ENCODE results near the gene FSHR.

FSHR gene

GRCh38 chr2:49111456-49111855 lies 42.9 kb downstream of the FSHR start:
- DNase-seq (ENCODE audit: low read depth): no peak

- DNase-seq (ENCODE audit: low read depth): no peak
Measured at GRCh38 chr2:49111006-49111405, 43.3 kb downstream of the FSHR start.

GRCh38 chr2:49110571-49110970 lies 43.7 kb downstream of the FSHR start:
- DNase-seq (ENCODE audit: low read depth): no peak

- DNase-seq (ENCODE audit: low read depth): no peak
Measured at GRCh38 chr2:49108851-49109250, 45.5 kb downstream of the FSHR start.

GRCh38 chr2:49108436-49108835 lies 45.9 kb downstream of the FSHR start:
- no peak for DNase-seq (ENCODE audit: low read depth)

DNA sequence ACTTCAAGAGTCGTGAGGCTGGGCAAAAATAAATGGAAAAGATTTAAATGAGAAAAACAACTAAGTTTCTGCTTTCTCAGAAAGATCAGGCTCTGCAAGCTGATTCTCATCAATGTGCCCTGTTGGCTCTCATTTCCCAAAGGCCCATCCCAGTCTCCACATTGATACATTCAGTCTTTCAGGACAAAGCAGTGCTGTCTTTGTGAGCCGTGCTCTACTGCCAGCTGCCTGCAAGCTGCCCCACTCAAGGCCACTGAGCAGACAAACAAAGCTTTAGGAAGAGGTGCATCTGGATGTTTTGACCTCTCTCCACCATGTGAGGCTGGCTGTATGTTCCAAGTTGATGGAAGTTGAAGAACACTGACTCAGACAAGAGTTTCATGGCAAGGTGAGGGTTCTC lies 48.8 kb downstream of the FSHR start:
- no peak for DNase-seq (ENCODE audit: low read depth)

DNA sequence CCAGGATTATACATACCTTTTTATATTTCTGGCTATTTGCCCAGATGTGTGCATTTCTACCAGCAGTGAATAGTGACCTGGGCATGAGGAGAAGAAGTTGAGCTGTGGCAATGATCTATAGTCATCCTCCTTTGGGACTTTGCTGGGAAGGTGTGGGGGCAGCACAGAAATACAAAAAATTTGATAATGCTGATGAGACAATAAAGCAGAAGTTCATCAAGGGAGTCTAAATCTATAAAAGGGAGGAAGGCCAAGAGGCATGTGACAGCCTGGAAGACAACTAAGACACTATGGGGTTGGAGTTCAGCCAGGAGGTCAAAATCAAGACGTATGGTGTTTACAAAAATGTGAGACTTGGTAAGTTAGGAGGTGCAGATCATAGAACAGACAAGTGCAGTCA lies 52.2 kb downstream of the FSHR start:
- no peak for DNase-seq (ENCODE audit: low read depth)

GRCh38 chr2:49080681-49081080 lies 73.6 kb downstream of the FSHR start:
- DNase-seq (ENCODE audit: low read depth): no peak

GRCh38 chr2:49070716-49071115 lies 83.6 kb downstream of the FSHR start:
- no peak for DNase-seq (ENCODE audit: low read depth)

DNA sequence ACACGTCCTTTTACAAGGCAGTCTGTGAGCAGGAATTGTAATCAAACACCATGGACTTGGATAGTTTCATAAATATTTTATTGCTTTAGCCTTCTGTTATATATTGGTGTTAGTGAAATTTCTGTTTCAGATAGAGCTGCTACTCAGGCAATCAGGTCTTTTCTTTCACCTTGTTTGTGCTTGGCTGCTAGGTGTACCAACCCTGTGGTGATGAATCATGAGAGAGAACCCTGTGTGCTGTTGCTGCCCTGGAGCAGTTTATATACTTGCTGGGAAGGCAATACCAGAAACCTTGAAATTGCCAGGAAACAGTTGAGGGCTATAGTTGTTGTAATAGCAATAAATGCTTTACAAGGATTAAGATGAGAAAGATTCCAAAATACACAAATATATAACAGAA lies 84.5 kb downstream of the FSHR start:
- no peak for DNase-seq (ENCODE audit: low read depth)

- DNase-seq (ENCODE audit: low read depth): no peak
Measured at GRCh38 chr2:49068613-49069012, 85.7 kb downstream of the FSHR start.

- no peak for DNase-seq (ENCODE audit: low read depth)
Measured at GRCh38 chr2:49067971-49068370, 86.3 kb downstream of the FSHR start.

DNA sequence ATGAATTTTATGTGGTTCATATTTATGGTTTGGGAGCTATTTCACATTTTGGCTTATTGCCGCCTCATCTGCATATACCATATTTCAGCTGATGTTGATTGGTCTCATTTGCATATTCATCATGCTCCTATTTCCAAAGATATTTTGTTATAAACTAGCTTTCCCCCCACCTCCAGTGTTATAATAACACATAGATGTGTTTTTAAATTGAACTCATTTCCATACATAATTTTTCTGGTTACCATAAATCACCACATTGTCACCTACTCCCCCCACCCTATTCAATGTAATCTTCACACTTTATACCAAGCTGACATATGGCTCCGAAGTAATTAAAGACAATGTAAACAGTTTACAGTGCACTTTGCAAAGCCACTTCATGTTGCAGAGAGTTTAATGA lies 101.2 kb downstream of the FSHR start:
- no peak for DNase-seq (ENCODE audit: low read depth)

DNA sequence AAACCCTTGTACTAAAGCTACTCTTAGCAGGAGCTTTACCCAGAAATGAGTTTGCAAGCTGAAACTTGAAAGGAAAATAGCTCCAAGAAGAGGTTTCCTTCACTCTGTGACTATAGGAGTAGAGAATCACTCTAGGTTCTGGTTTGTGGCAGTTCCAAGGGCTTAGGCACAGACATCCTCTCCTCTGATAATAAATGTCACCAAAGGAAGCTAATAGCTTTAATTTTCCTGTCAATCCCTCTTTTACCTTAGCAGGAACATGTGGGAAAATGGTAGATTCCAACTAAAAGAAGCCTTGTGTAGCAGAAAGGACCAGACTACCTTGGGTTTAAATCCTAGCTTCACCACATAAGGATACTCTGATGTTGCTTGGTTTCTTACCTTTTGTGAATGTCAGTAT lies 104.0 kb downstream of the FSHR start:
- DNase-seq (ENCODE audit: low read depth): no peak

- DNase-seq (ENCODE audit: low read depth): no peak
Measured at GRCh38 chr2:49049161-49049560, 105.2 kb downstream of the FSHR start.

- DNase-seq (ENCODE audit: low read depth): no peak
Measured at GRCh38 chr2:49045083-49045482, 109.2 kb downstream of the FSHR start.

DNA sequence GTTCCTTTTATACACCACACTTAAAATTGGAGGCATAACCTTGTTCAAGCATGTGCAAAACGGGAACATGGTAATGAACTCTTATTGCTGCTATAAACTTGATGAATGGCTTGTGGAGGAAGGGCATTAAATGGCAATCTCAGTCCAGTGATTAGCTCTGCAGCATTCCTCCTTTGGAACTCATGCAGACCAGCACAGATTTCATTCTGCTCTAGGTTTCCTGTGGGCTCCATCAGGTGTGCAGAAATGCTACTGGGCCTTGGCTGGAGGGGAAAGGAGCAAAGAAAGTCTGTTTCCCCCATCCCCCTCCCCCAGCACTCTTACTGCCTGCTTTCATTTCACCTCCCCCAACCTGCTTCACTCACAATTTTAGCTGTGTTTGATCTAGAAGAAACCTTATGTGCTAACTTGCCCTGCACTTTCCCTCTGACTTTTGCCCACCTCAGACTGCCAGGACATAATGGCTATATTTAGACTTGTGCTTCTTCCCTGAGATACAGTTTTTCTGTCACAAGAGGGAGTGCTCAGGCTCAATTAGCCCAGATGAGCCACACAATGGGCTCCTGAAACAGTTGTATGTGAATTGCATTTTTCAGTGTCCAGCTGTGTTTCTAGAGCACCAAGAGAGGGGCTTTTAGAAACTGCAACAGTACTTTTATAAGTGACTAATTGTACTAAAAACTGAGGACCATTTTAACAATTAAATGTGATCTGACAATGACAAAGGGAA lies 109.8 kb downstream of the FSHR start:
- no peak for DNase-seq (ENCODE audit: low read depth)

DNA sequence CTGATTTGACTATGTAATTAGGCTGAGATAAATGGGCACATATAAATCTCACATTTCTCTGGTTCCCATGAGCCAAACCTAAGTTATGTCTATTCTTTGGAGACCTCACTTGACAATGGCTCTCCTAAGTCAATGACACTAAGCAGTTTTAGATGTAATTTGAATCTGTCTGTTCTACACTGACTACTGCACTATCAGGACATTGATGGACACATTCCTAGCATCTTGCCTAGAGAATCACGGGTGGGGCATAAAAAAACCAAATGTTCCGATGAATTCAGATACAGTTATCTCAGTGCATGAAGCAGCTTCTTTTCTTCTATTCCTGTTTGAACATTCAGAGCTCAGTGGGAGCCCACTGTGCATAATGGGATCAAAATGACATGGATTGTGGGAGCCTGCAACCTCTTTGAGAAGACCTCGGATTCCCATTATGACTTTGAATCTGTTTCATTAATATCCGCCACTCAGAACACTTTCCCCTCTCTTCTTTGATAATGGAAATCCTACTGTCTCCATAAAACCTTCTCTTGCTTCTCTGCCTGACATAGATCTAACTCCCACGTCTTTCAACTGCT lies 110.8 kb downstream of the FSHR start:
- DNase-seq (ENCODE audit: low read depth): no peak

GRCh38 chr2:49042488-49042887 lies 111.8 kb downstream of the FSHR start:
- DNase-seq (ENCODE audit: low read depth): no peak

GRCh38 chr2:49041061-49041460 lies 113.3 kb downstream of the FSHR start:
- DNase-seq (ENCODE audit: low read depth): no peak

DNA sequence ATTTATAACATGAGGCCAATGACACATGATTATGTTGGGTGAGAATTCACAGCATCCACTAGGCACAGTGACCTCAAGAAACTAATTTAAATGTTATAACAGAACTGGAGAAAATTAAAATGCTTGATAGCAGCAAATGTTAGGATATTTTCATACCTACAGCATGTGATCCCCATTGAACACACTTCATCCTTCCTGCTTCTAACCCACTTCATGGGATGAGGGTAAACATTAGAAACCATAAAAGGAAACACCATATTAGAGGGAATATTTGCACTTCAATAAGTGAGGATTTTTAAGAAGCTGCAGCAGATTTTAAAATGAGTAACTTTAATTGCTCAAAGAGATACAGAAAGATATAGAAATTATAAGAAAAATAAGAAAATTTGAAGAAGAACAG lies 117.1 kb downstream of the FSHR start:
- no peak for DNase-seq (ENCODE audit: low read depth)

- no peak for DNase-seq (ENCODE audit: low read depth)
Measured at GRCh38 chr2:49035481-49035880, 118.8 kb downstream of the FSHR start.

GRCh38 chr2:49033394-49034185 lies 120.7 kb downstream of the FSHR start:
- DNase-seq (ENCODE audit: low read depth): no peak

Data from ELR (cell line).